Activated B cell treated with CpG ODN at 0.5 μM for 24 hours (primary cell): ENCODE data around the gene MPV17L2. TPM values are rescaled to one million over a fixed set of nuclear protein-coding genes. Genes with fewer than 3 reads are reported as not detected.

ENCODE experiments used
- ATAC-seq: fragments of 200-7000 bp; cut with Tn5 transposase; one replicate; pipeline ENCODE4 v1.10.0; 2021; ENCODE audit warnings: low read depth, mild to moderate bottlenecking, moderate library complexity
- CTCF ChIA-PET: fragments of 350-600 bp; sonication (Branson Sonifier 250); formaldehyde crosslinking; loops from one replicate; lab custom pipeline; 2021; ENCODE audit warnings: antibody characterized with exemption; lab: Charles Lee
- POLR2A ChIA-PET: fragments of 350-600 bp; sonication (Branson Sonifier 250); formaldehyde crosslinking; loops from one replicate; lab custom pipeline; 2021; ENCODE audit warnings: antibody characterized with exemption; lab: Charles Lee
- DNase-seq: peaks from one replicate; pipeline ENCODE4 v3.0.0; 2022
- H3K27ac Mint-ChIP-seq: one replicate; pipeline ENCODE4 v1.8.0; 2020; ENCODE audit warnings: mixed read lengths
- H3K27me3 Mint-ChIP-seq: one replicate; pipeline ENCODE4 v1.8.0; 2021; ENCODE audit warnings: mixed read lengths
- H3K36me3 Mint-ChIP-seq: one replicate; pipeline ENCODE4 v1.8.0; 2021; ENCODE audit warnings: low read depth, mixed read lengths
- H3K4me1 Mint-ChIP-seq: one replicate; pipeline ENCODE4 v1.8.0; 2021; ENCODE audit warnings: mixed read lengths
- H3K4me3 Mint-ChIP-seq: one replicate; pipeline ENCODE4 v1.8.0; 2020; ENCODE audit warnings: mild to moderate bottlenecking, mixed read lengths
- H3K9me3 Mint-ChIP-seq: one replicate; pipeline ENCODE4 v1.8.0; 2020; ENCODE audit warnings: mixed read lengths
- intact Hi-C: fragments of 100-400 bp; cut with micrococcal nuclease; formaldehyde crosslinking; loops from one replicate; pipeline ENCODE4 v1.15.1; 2024
- total RNA-seq: library from RNA; stranded (reverse); gene quantifications from 2 replicates; pipeline ENCODE4 v1.2.3, GENCODE V29; 2022
- TF ChIP-seq, protein P1 (sequence below): fragments of 200-600 bp; IDR thresholded peaks from one replicate; pipeline ENCODE4 v1.8.0; 2022; ENCODE audit warnings: antibody characterized with exemption, mild to moderate bottlenecking

The MPV17L2 gene
- total RNA-seq, 1 donor from 2014 or later, result 17.9 TPM

DNA sequence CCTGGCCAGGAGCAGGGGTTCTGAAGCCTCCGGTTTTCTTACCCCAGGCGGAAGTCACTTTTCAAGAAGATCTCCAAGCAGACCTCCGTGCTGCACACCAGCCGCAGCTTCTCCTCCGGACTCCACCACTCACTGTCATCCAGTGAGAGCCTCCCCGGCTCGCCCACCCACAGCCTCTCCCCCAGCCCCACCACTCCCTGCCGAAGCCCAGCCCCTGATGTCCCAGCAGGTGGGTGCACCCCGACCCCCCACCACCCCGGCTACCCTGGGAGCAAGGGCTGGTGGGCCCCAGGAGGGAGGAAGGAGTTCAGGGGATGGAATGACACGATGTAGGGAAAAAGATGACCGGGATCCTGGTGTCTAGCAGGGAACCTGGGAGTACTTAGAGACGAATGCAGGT, 45.6 kb upstream of the MPV17L2 start:
- TF ChIP-seq, protein P1, sequence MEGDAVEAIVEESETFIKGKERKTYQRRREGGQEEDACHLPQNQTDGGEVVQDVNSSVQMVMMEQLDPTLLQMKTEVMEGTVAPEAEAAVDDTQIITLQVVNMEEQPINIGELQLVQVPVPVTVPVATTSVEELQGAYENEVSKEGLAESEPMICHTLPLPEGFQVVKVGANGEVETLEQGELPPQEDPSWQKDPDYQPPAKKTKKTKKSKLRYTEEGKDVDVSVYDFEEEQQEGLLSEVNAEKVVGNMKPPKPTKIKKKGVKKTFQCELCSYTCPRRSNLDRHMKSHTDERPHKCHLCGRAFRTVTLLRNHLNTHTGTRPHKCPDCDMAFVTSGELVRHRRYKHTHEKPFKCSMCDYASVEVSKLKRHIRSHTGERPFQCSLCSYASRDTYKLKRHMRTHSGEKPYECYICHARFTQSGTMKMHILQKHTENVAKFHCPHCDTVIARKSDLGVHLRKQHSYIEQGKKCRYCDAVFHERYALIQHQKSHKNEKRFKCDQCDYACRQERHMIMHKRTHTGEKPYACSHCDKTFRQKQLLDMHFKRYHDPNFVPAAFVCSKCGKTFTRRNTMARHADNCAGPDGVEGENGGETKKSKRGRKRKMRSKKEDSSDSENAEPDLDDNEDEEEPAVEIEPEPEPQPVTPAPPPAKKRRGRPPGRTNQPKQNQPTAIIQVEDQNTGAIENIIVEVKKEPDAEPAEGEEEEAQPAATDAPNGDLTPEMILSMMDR, result no peak
- no peak overlapping the region for H3K4me3 Mint-ChIP-seq
- H3K4me1 Mint-ChIP-seq, result peaks cover 9% of the 10 kb centered on the region
- ATAC-seq, result no peak
- no peak for DNase-seq
- H3K27ac Mint-ChIP-seq, result no peak overlapping the region
- H3K27me3 Mint-ChIP-seq, result no peaks in the 10 kb centered on the region
- intact Hi-C loops, result no loop called here
- ChIA-PET POLR2A (no interaction called here), CTCF (no interaction called here)
- H3K9me3 Mint-ChIP-seq, result no peaks in the 10 kb centered on the region
- H3K36me3 Mint-ChIP-seq, result peaks cover 70% of the 10 kb centered on the region

DNA sequence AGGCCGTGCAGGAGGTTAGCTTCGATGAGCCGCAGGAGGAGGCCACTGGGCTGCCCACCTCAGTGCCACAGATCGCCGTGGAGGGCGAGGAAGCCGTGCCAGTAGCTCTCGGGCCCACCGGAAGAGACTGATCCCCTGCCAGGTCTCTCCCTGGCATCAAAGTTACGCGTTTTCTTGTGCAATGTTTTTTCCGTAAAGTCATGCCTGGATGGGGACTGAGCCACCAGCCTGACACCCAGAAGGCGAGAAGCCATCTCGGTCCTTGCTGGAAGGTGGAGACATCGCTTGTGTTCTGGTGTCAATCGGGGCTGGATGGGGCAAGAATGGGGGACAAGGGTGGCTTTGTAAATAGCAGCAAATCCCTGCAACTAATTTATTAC, 43.4 kb upstream of the MPV17L2 start:
- intact Hi-C loops, result no loop called here
- Mint-ChIP-seq H3K27me3 (no peaks in the 10 kb centered on the region), H3K9me3 (no peaks in the 10 kb centered on the region), H3K36me3 (peaks cover 56% of the 10 kb centered on the region), H3K4me3 (no peak overlapping the region), H3K4me1 (peaks cover 18% of the 10 kb centered on the region), H3K27ac (no peak overlapping the region)
- ATAC-seq, result no peak
- ChIA-PET CTCF (no interaction called here), POLR2A (interaction anchor here (0.6 to 1.8 kb wide), 2 partner anchors 23 to 32 kb away, joined by 4 to 6 read pairs; no protein-coding TSS in a partner anchor)
- TF ChIP-seq, protein P1, result no peak
- no peak for DNase-seq

DNA sequence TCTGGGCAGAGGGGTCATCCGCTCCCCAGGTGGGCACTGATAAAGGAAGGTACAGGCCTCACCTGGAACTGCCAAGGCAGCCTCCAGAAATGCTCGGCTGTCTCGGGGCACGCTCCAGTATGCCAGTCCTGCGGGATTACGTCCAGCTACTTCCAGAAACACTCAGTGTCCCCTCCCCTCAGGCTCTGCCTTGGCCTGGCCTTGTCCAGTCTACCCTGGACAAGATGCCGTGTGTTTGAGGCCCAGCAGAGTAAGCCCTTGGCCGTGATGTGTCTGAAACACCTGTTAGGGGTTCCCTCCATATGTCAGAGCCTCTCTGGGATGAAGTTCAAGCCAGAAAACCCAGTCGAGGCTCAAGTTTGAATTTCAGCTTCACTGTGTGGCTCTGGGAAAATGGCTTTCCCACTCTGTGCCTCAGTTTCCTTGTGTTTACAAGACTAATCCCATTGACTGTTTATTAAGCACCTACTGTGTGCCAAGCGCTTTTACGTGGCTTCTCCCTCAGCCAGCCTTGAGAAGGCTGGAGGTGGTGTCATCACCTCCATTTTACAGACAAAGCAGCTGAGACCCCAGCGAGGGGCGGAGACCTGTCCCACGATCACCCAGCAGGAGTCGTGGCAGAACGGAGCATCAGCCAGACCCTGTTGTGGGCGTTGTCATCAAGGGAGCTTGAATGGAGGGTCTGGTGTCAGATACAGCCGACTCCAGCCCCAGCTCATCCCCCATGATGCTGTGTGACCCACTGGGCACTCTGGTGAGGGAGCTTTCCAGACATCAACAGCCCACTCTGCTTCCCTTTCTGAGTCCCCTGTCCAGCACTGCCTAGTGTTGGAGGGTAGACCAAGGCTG, 42.0 kb upstream of the MPV17L2 start:
- H3K27me3 Mint-ChIP-seq, result no peaks in the 10 kb centered on the region
- H3K9me3 Mint-ChIP-seq, result no peaks in the 10 kb centered on the region
- ChIA-PET POLR2A (interaction anchor here (0.6 to 2.2 kb wide), 15 partner anchors 9 to 148 kb away, joined by 3 to 20 read pairs (median 7); partner anchors contain the start of genes MAST3, MPV17L2 and RAB3A), CTCF (interaction anchor here (1.7 to 2.2 kb wide), 3 partner anchors 9 to 101 kb away, joined by 4 to 18 read pairs (median 7); no protein-coding TSS in a partner anchor)
- H3K27ac Mint-ChIP-seq, result no peak overlapping the region
- DNase-seq, result no peak
- peaks cover 18% of the 10 kb centered on the region for H3K4me1 Mint-ChIP-seq
- ATAC-seq, result no peak
- intact Hi-C loops, result no loop called here
- TF ChIP-seq, protein P1, result no peak
- H3K4me3 Mint-ChIP-seq, result peak overlapping the region; percentile 89
- H3K36me3 Mint-ChIP-seq, result peaks cover 42% of the 10 kb centered on the region

GRCh38 chr19:18152442-18152816, 40.6 kb upstream of the MPV17L2 start:
- ChIA-PET CTCF (interaction anchor here (0.7 to 2.2 kb wide), 6 partner anchors 11 to 214 kb away, joined by 3 to 18 read pairs (median 4); no protein-coding TSS in a partner anchor), POLR2A (interaction anchor here (0.6 to 2.2 kb wide), 30 partner anchors 11 to 605 kb away, joined by 3 to 20 read pairs (median 6); partner anchors contain the start of genes ARRDC2, CCDC124, IFI30 and IL12RB1)
- H3K4me1 Mint-ChIP-seq, result peaks cover 22% of the 10 kb centered on the region
- no peaks in the 10 kb centered on the region for H3K9me3 Mint-ChIP-seq
- peak; percentile 70 for ATAC-seq
- no peaks in the 10 kb centered on the region for H3K27me3 Mint-ChIP-seq
- DNase-seq, result peak; percentile 97
- H3K27ac Mint-ChIP-seq, result peak overlapping the region; percentile 94
- intact Hi-C loops, result loop anchor here (1.0 to 2.0 kb wide), 12 partner anchors 9 to 370 kb away; partner anchors contain the start of genes ELL and RAB3A
- H3K36me3 Mint-ChIP-seq, result peaks cover 33% of the 10 kb centered on the region
- H3K4me3 Mint-ChIP-seq, result peak overlapping the region; percentile 89
- TF ChIP-seq, protein P1, result no peak
